Measurements from ENCODE around the gene ITGA3.

DNA sequence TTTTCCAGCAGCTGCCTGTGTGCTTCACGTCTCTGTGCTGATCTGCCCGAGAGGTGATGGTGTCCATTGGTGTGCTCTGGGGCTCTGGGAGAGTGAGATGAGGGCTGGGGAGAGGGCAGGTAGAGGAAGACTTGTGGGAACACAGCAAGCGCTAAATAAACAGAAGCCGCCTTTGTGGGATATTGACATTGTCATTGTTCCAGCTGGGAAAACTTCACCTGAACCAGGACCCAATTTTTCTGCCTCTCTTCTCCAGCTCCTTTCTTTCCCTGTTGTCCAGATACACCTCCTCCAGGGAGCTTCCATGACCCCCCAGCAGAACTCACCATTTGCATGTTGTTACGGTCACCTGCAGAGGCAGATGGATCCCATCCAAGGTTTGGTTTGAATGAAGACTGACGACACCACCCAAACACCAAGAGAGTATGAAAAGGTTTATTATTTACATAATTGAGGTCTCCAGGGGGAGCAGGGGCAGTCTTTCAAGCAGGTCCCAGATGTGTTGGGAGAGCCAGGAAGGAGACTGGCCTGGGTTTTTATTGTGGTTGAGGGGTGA lies 3.6 kb upstream of the ITGA3 start:
- TF ChIP-seq EP300 (IDR thresholded peaks at IDR 0.05; ENCODE audit: borderline replicate concordance) (no peak), CEBPB (IDR thresholded peaks at IDR 0.05) (no peak), ZBTB7A (IDR thresholded peaks at IDR 0.05; ENCODE audit: low read depth) (no peak), EGR1 (IDR thresholded peaks at IDR 0.05) (no peak), TEAD4 (IDR thresholded peaks at IDR 0.05) (no peak), TAF1 (IDR thresholded peaks at IDR 0.05; ENCODE audit: low read depth) (no peak), CREB1 (IDR thresholded peaks at IDR 0.05; ENCODE audit: low read depth) (no peak)
- TF ChIP-seq, protein P1, sequence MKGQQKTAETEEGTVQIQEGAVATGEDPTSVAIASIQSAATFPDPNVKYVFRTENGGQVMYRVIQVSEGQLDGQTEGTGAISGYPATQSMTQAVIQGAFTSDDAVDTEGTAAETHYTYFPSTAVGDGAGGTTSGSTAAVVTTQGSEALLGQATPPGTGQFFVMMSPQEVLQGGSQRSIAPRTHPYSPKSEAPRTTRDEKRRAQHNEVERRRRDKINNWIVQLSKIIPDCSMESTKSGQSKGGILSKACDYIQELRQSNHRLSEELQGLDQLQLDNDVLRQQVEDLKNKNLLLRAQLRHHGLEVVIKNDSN (IDR thresholded peaks at IDR 0.05), result no peak
- TF ChIP-seq, protein P2, sequence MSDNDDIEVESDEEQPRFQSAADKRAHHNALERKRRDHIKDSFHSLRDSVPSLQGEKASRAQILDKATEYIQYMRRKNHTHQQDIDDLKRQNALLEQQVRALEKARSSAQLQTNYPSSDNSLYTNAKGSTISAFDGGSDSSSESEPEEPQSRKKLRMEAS (IDR thresholded peaks at IDR 0.05), result no peak
- TF ChIP-seq, protein P3, sequence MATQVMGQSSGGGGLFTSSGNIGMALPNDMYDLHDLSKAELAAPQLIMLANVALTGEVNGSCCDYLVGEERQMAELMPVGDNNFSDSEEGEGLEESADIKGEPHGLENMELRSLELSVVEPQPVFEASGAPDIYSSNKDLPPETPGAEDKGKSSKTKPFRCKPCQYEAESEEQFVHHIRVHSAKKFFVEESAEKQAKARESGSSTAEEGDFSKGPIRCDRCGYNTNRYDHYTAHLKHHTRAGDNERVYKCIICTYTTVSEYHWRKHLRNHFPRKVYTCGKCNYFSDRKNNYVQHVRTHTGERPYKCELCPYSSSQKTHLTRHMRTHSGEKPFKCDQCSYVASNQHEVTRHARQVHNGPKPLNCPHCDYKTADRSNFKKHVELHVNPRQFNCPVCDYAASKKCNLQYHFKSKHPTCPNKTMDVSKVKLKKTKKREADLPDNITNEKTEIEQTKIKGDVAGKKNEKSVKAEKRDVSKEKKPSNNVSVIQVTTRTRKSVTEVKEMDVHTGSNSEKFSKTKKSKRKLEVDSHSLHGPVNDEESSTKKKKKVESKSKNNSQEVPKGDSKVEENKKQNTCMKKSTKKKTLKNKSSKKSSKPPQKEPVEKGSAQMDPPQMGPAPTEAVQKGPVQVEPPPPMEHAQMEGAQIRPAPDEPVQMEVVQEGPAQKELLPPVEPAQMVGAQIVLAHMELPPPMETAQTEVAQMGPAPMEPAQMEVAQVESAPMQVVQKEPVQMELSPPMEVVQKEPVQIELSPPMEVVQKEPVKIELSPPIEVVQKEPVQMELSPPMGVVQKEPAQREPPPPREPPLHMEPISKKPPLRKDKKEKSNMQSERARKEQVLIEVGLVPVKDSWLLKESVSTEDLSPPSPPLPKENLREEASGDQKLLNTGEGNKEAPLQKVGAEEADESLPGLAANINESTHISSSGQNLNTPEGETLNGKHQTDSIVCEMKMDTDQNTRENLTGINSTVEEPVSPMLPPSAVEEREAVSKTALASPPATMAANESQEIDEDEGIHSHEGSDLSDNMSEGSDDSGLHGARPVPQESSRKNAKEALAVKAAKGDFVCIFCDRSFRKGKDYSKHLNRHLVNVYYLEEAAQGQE (IDR thresholded peaks at IDR 0.05; ENCODE audit: low read depth), result no peak
